OCI-LY7 (cell line): Measurements from ENCODE around the gene C8G.

Source experiments
- CTCF ChIP-seq: fragments of 200-600 bp; sonication (generic); conservative IDR thresholded peaks from 2 replicates; pipeline ENCODE4 v1.5.1; 2014; ENCODE audit warnings: mild to moderate bottlenecking, antibody characterized with exemption, low read length, moderate library complexity, mixed read lengths
- EZH2phosphoT487 ChIP-seq: fragments of 200-600 bp; sonication (generic); IDR thresholded peaks from 2 replicates; pipeline ENCODE4 v1.6.1; 2018; ENCODE audit warnings: low read depth, borderline replicate concordance, mild to moderate bottlenecking, mixed run types, antibody characterized with exemption, low read length, moderate library complexity, mixed read lengths

GRCh38 chr9:136952876-136953770 is 8.1 kb downstream of the C8G start:
- no peak for TF ChIP-seq CTCF
- TF ChIP-seq EZH2phosphoT487 = no peak
